Motor neuron (in vitro differentiated cells): ENCODE results near the gene HPCAL1. TPM values are rescaled to one million over a fixed set of nuclear protein-coding genes. Genes with fewer than 3 reads are reported as not detected.
A peak's percentile ranks its signal among the peaks of the same experiment; 100 is the strongest.

ENCODE experiments used
- ATAC-seq, 8 experiments: fragments of 200-7000 bp; cut with Tn5 transposase; replicated peaks in 6 of 8; 2 replicates each; pipeline ENCODE4 v1.8.0; 2021; ENCODE audit warnings: mild to moderate bottlenecking in 8 of 8, moderate library complexity in 8 of 8
- H3K27ac ChIP-seq, 2 donors: fragments of 250-450 bp; sonication (Bioruptor Pico); 2 replicates each; pipeline ENCODE4 v1.9.0; 2021; ENCODE audit warnings: antibody characterized with exemption in 2 of 2, mild to moderate bottlenecking in 2 of 2, moderate library complexity in 1 of 2
- H3K4me1 ChIP-seq, 2 donors: fragments of 250-450 bp; sonication (Bioruptor Pico); replicated peaks in 1 of 2; 2 replicates each; pipeline ENCODE4 v1.6.1; 2021; ENCODE audit warnings: antibody characterized with exemption in 2 of 2, mild to moderate bottlenecking in 2 of 2, moderate library complexity in 1 of 2
- H3K4me3 ChIP-seq, 5 donors: fragments of 250-450 bp; sonication (Bioruptor Pico); 2 replicates each; pipeline ENCODE4 v1.9.0; 2021; ENCODE audit warnings: antibody characterized with exemption in 5 of 5, mild to moderate bottlenecking in 5 of 5, moderate library complexity in 4 of 5
- WGBS, 10 experiments: fragments of 450-650 bp; shearing (Covaris generic); methylation state at CpG; one replicate each; pipeline ENCODE4 v1.0.0; 2022; 5-methylcytosine and 5-hydroxymethylcytosine counted together
- in situ Hi-C, 9 experiments: fragments of 400-800 bp; cut with MboI; loops; one replicate each; pipeline ENCODE4 v1.15.0; 2021; ENCODE audit warnings: low sequenced_read_pairs in 9 of 9, low pct_unique_long_range_greater_than_20kb in 2 of 9; ENCODE audit not compliant: unreplicated experiment in 9 of 9
- total RNA-seq, 8 experiments: library from RNA; unstranded; fragments of 300-600 nt; gene quantifications; 2 replicates each; pipeline versions ENCODE4 v1.2.3 to v1.2.4, GENCODE V29; 2022

The HPCAL1 gene
- total RNA-seq, 8 experiments from 2014 or later = 19.0 to 43.2 (median 24.9) TPM

DNA sequence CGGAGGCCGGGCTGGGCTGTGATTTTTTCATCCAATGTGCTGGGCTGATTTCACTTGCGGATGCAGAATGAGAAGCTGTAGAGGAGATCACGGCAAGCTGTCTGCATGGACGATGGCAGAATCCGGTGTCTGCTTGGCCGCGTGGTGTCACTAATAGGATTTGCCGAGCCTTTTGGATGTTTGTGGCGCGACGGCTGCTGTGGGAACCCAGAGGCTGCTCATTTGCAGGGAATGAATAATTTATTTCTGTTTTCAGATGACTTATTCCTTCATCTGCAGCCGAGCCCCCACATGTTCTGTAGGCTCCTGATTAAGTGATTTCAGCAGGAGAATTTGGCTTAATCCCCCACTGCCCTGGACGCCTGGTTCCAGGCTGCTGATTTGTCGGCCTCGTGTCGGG is 82.8 kb downstream of the HPCAL1 start:
- WGBS, 10 experiments = 0 to 88% (median 53%) methylated on average over 4 to 11 of the region's 17 CpGs; no CpG with 5 or more reads in 4 of the 10 experiments
- ATAC-seq = peak in 7 of 8 experiments; percentile 2 to 43 (median 28)
- H3K4me1 ChIP-seq = peaks cover 30% of the 10 kb centered on the region in 2 donors
- H3K4me3 ChIP-seq = no peak overlapping the region
- in situ Hi-C loops = no loop called here
- H3K27ac ChIP-seq = no peak overlapping the region

DNA sequence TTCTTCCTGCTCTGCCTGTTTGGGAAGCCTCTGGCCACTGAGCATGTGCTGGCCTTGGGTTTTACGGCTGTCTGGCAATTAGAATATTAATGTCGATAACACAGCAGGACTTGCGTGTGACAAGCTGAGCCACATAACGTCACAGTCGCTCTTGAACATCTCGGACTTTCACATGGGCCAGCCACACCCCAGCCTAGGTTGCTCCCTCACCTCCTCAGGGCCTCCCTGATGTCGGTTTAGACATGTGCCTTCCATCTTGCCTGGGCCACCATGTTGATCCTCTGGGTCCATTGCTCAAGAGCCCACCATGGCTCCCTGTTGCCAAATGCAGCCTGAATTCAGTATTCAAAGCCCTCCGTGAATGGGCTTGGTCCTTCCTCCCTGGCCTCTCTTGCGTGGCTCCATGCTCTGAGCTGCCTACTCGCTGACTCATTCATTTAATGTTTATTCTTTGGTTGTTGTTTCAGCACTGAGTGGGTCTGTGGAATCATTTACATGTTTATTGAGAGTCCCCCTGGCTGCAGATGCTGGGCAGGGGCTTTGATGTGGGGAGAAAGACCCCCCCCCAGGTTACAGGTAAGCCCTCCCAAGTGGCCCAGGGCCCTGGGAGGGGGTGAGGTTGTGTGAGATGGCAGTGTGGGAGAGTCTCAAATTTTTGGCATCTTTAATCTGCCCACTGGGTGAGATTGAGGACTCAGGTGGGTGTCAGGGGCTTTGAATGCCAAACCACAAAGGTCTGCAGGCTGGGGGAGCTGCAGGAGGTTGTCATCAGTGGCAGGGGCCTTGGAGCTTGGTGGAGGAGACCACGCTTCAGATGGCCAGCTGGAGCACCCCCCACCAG is 83.4 kb downstream of the HPCAL1 start:
- Histone ChIP-seq H3K4me3 (no peak overlapping the region), H3K27ac (no peak overlapping the region), H3K4me1 (peaks cover 30% of the 10 kb centered on the region in 2 donors)
- in situ Hi-C loops = no loop called here
- peak; percentile 37 to 67 (median 60) for ATAC-seq
- WGBS, 10 experiments = 40 to 75% (median 68%) methylated on average over 1 to 9 of the region's 11 CpGs; no CpG with 5 or more reads in 5 of the 10 experiments

DNA sequence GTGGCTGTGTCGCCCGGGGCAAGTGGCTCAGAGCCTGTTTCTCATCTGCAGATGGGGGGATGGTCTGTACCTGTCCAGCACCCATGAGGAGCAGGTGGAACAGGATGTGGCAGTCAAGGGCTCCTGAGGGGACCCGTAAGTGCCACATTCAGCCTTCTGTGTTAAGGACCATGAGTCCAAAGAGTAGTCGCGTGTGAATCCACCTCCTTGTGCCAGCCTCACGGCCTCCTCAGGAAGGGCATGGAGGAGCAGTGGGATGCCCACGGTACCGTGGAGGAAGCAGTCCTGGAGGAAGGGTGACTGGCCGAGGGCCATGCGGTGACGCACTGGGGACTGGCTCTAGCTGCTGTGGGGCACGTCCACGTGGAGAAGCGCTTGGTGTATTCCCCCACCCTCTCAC is 84.3 kb downstream of the HPCAL1 start:
- in situ Hi-C loops = no loop called here
- ATAC-seq = no peak
- H3K4me1 ChIP-seq = peaks cover 22 to 24% of the 10 kb centered on the region in 2 donors
- WGBS, 10 experiments = 77 to 100% (median 88%) methylated on average over 2 to 10 of the region's 14 CpGs; no CpG with 5 or more reads in 6 of the 10 experiments
- H3K4me3 ChIP-seq = no peak overlapping the region
- no peak overlapping the region for H3K27ac ChIP-seq

DNA sequence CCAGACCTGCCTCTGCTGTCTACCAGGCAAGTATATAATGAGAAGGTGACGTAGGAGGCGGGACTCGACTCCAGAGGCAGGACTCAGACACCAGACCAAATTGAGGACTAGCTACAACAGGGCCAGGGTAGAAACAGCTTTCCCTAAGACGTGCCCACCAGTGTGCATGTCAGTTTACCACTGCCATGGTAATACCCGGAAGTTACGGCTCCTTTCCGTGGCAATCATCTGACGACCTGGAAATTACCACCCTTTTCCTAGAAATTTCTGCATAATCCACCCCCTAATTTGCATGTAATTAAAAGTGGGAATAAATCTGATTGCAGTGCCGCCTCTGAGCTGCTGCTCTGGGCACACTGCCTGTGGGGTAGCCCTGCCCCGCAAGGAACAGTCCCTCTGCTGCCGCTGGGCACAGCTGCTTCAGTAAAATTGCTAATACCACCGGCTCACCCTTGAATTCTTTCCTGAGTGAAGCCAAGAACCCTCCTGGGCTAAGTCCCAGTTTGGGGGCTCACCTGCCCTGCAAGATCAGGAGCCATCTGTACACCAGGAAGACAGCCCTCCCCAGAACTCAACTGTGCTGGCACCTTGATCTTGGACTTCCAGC is 86.4 kb downstream of the HPCAL1 start:
- H3K27ac ChIP-seq = no peak overlapping the region
- peak in 3 of 8 experiments; percentile 2 to 69 (median 6) for ATAC-seq
- peaks cover 29 to 34% of the 10 kb centered on the region in 2 donors for H3K4me1 ChIP-seq
- 40 to 100% (median 95%) methylated on average over 1 to 4 of the region's 12 CpGs; no CpG with 5 or more reads in 3 of the 10 experiments for WGBS, 10 experiments
- in situ Hi-C loops = no loop called here
- no peak overlapping the region for H3K4me3 ChIP-seq

DNA sequence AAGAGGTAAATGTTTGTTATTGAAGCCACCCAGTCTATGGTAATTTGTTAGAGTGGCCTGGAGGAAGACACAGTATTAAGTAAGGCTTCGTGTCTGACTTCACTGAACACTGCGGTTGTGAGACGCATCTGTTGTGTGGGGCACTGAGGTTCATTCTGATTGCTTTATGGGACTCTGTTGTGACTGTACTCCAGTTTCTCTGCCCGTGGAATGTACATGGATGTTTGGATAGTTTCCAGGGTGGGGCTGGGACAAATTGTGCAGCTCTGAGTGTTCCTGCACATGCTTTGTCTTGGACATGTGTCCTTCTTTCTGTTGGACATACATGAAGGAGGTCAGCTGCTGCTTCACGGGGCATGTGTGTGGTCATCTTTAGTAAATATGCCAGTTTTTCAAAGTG is 86.9 kb downstream of the HPCAL1 start:
- Histone ChIP-seq H3K4me1 (peaks cover 25 to 35% of the 10 kb centered on the region in 2 donors), H3K27ac (no peak overlapping the region), H3K4me3 (no peak overlapping the region)
- in situ Hi-C loops = no loop called here
- ATAC-seq = peak in 3 of 8 experiments; percentile 47 to 50 (median 50)
- WGBS, 10 experiments = 0 to 100% (median 89%) methylated on average over 1 to 5 of the region's 5 CpGs; no CpG with 5 or more reads in 2 of the 10 experiments

DNA sequence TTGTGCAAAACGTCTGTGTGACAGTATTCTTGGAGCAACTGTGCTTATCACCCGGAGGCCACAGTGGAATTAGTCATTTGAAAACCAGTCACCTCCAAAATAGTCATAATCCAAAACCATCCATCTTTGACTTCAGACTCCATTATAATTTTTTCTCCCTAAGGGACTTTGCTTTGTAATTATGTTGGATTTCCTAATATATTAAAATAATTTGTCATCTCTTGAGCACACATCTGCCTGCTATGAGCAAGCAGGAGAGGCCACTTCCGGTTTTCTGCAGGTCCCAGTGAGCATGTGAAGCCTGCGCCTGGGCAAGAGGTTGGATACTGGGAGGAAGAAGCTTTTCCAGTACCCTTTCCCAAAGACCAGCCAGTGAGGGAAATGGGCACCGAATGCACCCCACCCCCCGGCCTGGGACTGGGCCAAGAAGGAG is 87.7 kb downstream of the HPCAL1 start:
- H3K4me3 ChIP-seq = no peak overlapping the region
- peaks cover 23 to 29% of the 10 kb centered on the region in 2 donors for H3K4me1 ChIP-seq
- no peak overlapping the region for H3K27ac ChIP-seq
- ATAC-seq = peak in 3 of 8 experiments; percentile 2 to 38 (median 12)
- in situ Hi-C loops = no loop called here
- WGBS, 10 experiments = 6 to 100% (median 49%) methylated on average over 1 to 4 of the region's 6 CpGs; no CpG with 5 or more reads in 2 of the 10 experiments

DNA sequence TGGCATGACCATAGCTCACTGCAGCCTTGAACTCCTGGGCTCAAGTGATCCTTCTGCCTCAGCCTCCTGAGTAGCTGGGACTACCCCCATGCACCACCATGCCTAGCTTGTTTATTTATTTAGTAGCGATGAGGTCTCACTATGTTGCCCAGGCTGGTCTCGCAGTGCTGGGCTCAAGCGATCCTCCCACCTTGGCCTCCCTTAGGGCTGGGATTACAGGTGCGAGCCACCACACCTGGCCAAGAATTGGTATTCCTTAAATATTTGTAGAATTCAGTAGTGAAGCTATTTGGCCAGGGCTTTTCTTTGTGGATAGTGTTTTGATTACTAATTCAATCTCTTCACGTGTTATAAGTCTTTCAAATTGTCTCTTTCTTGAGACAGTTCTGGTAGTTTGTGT is 89.4 kb downstream of the HPCAL1 start:
- Histone ChIP-seq H3K27ac (no peak overlapping the region), H3K4me1 (peaks cover 15 to 20% of the 10 kb centered on the region in 2 donors), H3K4me3 (no peak overlapping the region)
- no peak for ATAC-seq
- WGBS, 10 experiments = 80 to 100% (median 97%) methylated on average over 1 to 5 of the region's 5 CpGs; no CpG with 5 or more reads in 1 of the 10 experiments
- in situ Hi-C loops = no loop called here

DNA sequence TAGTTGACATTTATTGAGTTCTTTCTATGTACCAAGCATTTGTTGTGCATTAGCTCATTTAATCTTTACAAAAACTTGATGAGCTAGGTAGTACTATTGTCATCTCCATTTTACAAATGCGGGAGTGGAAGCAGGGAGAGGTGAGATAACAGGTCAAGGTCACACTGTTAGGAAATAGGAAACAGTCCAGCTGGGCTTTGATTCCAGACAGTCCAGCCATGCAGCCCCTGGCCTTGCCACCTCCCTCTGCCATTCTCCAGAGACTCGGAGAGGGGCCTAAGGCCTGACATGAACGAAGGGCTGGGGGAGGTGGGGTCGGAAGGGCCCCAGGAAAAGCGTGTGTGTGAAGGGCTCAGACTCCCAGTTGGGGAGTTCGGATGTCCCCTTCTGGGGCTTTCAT is 89.8 kb downstream of the HPCAL1 start:
- ATAC-seq = no peak
- H3K4me1 ChIP-seq = peaks cover 15 to 20% of the 10 kb centered on the region in 2 donors
- in situ Hi-C loops = no loop called here
- 30 to 86% (median 60%) methylated on average over 1 to 4 of the region's 6 CpGs; no CpG with 5 or more reads in 2 of the 10 experiments for WGBS, 10 experiments
- H3K4me3 ChIP-seq = no peak overlapping the region
- peak overlapping the region in 1 of 2 donors; percentile 47 for H3K27ac ChIP-seq

DNA sequence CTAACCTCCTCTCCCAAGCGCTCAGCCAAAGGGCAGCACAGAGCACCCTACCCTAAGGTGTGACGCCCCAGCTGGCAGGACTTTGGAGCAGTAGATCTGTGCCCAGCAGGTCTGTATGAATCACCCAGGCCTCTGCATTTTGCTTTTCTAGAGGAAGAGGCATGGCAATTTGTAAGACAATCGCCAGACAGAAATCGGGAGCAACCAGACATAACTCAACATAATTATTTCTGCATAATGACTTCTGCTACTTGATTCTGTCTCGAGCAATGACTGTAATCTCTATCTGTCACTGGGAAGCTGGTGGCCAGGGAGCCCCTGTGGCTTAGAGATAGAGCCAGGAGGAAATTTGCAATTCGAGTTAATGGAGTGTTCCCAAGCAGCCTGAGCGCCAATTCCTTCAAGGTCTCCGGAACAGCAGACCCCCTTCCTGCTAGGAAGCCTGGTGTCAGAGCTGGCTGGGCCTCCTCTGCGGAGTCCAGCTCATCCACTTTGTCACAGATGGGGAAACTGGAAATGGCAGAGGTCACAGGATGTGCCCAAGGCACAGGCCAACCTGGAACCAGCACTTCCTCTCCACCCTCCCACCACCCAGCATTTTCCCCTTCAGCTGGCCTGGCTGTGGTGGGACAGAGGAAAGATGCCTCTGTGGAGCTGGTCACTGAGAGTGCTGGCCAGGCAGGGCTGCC is 90.4 kb downstream of the HPCAL1 start:
- H3K4me1 ChIP-seq = peaks cover 15 to 20% of the 10 kb centered on the region in 2 donors
- peak in 6 of 8 experiments; percentile 17 to 90 (median 77) for ATAC-seq
- in situ Hi-C loops = no loop called here
- 20 to 67% (median 38%) methylated on average over 1 to 7 of the region's 9 CpGs; no CpG with 5 or more reads in 3 of the 10 experiments for WGBS, 10 experiments
- H3K4me3 ChIP-seq = no peak overlapping the region
- peak overlapping the region; percentile 37 to 83 for H3K27ac ChIP-seq

DNA sequence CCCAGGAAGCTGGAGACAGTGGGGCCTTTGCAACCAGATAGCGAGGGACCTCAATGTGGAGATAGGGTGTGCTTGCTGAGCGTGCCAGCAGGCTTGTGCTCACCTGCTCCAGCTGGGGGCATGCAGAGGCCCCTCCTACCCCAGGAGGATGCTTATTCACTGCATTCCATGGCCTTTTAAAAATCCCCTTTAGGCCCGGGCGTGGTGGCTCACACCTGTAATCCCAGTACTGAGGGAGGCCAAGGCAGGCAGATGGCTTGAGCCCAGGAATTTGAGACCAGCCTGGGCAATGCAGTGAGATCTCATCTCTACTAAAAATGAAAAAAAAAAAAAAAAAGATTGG is 90.9 kb downstream of the HPCAL1 start:
- WGBS, 10 experiments = 73 to 100% (median 92%) methylated on average over 1 to 3 of the region's 4 CpGs; no CpG with 5 or more reads in 6 of the 10 experiments
- ATAC-seq = no peak
- H3K4me1 ChIP-seq = peaks cover 15 to 20% of the 10 kb centered on the region in 2 donors

DNA sequence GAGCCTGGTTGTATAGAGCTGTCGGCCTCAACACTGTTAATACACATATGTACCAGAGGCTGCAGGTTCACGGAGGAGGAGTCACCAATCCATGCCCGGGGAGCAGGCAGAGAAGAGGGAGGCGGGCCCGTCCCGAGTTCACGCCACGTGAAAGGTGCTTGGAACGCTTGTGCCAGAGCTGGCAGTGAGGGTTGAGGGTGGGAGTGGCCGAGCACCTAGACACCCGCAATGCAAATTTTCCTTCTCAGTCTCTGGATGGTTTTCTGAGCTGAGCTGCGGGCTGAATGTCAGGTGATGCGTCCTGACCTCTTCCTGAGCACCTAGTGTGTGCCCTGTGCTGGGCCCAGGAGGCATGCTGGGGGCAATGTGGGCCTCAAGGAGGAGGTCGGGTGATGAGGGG is 93.2 kb downstream of the HPCAL1 start:
- no peak for ATAC-seq
- WGBS, 10 experiments = 78 to 90% methylated on average over 2 to 12 of the region's 14 CpGs; no CpG with 5 or more reads in 8 of the 10 experiments
- no peak overlapping the region for H3K4me3 ChIP-seq
- in situ Hi-C loops = no loop called here
- no peak overlapping the region for H3K27ac ChIP-seq
- H3K4me1 ChIP-seq = peaks cover 15 to 20% of the 10 kb centered on the region in 2 donors

More for the DNA sequence above, 90.9 kb downstream of the HPCAL1 start:
- Histone ChIP-seq H3K27ac (peak overlapping the region; percentile 37 to 83), H3K4me3 (no peak overlapping the region)
- in situ Hi-C loops = no loop called here

DNA sequence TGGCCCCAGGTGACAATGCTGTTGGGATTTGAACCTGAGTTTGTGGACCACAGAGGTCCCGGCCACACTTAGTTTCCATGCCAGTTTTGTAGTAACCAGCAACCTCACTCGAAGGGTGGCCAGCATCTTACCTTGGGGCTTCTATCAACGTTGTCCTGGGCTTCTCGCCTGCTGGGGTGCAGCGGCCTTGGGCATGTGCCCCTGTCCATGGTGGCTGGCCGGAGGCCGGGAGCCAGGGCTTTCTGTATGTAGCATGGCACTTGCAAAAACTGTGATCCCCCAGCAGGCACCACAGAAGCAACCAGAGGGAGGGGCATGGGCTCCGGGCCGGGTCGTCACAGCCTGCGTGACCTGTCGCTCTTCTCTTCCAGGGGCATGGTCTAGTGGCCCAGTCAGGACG is 93.8 kb downstream of the HPCAL1 start:
- in situ Hi-C loops = no loop called here
- Histone ChIP-seq H3K4me3 (no peak overlapping the region), H3K27ac (no peak overlapping the region), H3K4me1 (peaks cover 15 to 20% of the 10 kb centered on the region in 2 donors)
- no peak for ATAC-seq
- WGBS, 10 experiments = 83 to 100% (median 97%) methylated on average over 1 to 10 of the region's 13 CpGs; no CpG with 5 or more reads in 7 of the 10 experiments
